ENCODE data around the gene SH2B3.

SH2B3 gene

DNA sequence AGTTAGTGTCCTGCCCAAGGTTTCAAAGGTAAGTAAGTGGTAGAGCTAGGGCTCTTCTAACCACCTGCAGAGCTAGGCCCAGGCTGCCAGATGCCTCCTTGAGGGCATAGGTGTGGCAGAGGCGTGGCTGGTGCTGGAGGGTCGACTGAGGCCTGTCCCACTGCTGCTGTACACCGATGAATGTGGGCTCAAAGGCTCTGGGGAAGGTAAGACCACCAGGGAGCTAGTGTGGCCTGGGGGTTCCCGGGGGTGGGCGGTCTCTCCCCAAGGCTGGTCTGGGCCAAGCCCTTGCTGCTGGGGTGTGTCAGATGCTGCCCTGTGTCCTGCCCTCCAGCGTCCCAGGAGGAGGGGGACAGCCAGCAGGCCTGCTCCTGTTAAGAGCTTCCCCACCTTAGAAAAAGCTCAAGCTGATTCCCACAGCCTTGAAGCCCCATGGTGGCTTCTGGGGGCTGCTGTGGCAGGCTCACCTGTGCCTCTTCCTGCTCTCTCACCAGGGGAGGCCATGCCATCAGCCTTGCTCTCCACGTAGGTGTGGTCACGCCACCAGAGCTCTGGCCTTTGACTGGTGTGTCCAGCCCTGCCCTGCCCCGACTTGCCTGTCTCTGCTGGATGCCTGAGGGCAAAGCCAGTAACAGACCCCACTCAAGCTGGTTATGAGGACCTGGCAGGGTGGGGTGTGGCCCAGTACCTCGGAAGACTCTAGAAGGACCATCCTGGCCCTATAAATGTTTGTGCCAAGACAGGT is 36.8 kb downstream of the SH2B3 start:
- in situ Hi-C loops (cut with MboI; ENCODE audit: low sequenced_read_pairs): no loop called here

DNA sequence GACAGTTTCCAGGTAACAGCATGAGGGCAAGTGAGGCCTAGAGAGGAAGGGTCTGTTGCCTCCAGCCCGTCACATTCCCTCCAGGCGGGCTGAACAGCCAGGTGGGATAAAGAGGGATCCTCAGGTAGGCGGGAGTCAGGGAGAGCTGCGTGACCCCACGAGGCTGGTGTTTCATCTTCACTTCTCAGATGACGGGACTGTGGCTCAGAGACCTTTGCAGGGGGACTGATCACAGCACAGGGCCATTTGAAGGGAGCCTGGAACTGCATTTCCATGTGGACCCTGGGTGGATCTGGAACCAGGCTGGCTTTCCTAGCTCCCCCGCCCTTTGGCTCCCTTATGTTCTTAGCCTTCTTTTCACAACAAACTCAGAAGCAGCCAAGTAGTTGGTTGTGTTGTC is 37.4 kb downstream of the SH2B3 start:
- in situ Hi-C loops (cut with MboI; ENCODE audit: low sequenced_read_pairs): no loop called here

DNA sequence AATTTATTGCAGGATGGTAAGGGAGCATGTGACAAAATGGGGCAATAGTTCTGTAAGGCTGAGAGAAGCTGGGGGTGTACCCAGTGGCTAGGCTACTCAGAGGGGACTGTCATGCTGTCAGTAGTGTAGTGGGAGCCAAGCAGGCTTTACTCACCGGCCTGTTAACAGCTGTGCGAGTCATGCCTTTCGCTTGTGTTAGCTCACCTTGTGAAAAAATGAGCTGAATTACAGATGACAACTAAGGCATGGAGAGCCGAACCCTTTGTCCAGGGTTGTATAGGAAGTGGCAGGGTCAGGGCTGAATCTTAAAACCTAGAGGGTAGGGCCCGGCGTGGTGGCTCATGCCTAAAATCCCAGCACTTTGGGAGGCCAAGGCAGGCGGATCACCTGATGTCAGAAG is 37.9 kb downstream of the SH2B3 start:
- in situ Hi-C loops (cut with MboI; ENCODE audit: low sequenced_read_pairs): no loop called here

DNA sequence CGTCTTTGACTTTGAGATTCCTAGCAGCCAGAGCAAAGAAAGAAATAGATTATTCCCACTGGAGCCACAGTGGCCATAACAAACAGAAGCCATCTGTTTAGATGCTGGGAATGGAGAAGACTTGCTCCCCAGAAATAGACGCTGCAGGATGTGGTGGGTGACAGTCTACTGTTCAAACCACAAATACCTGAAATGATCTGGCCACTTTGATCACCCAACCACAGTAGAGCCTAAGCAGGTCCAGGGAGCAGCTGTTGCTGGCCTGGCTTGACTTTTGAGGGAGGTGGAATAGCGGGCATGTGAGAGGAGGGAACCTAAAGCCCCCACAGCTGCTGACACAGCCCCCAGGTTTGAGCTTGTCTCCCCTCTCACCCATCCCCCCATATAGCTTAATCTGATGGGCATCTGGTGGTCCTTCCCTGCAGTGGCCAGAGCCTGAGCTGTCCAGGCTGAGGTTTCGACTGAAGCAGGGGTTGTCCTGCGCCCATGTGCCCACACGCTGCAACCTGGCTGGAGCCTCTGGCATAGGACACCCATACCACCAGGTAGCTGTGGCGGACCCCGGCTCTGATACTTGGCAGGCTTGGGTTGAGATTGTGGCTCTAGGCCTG is 38.7 kb downstream of the SH2B3 start:
- in situ Hi-C loops (cut with MboI; ENCODE audit: low sequenced_read_pairs): no loop called here

DNA sequence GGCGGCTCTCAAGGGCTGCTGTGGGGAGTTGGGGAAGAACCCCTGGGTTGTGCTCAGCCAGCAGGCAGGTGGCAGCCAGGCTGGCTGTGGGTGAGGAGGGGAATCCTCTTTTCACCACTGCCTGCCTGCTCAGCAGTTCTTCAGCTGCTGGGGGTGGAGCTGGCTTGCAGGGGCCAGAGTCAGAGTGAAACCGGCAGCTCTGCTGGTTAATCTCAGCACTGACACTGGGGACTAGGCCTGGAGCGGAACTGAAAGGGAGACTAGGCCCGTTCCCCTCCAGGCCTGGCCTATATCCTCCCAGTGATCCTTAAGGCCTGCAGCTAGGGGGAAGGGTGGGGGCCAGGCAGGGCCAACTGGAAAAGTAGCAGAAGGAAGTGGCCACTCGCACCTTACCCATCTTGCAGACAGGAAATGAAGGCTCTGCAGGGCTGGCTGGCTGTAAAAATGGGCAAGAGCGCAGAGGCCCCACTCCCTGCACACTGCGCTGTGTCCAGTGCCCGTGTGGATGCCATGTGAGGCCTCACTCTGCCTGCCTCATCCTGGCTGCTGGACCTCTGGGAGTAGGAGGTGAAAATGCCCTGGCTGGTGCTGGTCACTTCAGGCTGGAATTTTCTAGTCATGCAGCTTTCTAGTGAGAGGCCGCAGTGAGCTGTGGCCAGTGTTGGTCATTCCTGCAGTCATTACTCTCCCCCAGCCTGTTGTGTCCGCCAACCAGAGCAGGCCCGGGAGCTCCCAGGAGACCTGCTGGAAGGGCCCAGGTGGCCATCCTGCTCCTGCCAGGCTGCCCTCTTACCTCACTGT is 39.4 kb downstream of the SH2B3 start:
- in situ Hi-C loops (cut with MboI; ENCODE audit: low sequenced_read_pairs): loop anchor here (5.0 kb wide), 1 partner anchor 38 kb away; the partner anchor contains the start of gene SH2B3

DNA sequence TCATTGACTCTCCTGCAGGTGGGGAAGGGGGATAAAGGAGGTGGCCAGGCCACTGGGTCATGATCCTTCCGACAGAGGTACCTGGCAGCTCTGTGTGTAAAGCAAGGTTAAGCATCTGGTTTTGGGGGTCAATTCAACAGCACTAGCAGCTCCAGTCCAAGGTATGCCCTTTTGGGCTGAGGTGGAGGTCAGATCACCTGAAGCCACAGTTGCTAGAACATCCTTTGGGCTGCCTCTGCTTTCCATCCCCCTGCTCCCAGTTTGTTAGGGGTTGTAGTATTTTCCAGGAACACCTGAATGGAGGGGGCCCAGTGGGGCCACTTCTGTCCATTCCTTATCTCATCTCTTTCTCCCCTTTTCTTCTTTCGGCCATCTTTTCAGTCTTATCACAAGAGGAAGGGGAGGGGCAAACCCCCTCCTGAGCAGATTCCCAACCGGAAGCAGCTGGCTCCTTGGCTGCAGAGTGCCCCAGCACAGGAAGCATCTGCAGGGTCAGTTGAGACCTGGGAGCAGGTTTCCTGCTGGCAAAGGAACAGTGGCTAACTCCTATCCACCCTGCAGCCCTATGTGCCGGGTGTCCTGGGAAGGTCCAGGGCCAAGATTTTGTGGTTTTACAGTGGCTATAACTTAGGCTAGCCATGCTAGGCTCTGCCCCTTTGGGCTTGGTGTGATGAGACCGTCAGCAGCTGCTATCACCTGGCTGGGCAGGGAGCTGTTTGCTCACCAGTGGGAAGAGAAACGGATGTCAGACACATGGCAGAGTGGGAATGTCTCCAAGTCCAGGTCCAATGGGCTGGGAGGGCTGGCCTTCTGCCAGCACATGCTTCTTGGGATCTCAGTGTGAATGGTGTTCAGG is 40.2 kb downstream of the SH2B3 start:
- in situ Hi-C loops (cut with MboI; ENCODE audit: low sequenced_read_pairs): loop anchor here (5.0 kb wide), 1 partner anchor 39 kb away; the partner anchor contains the start of gene SH2B3

DNA sequence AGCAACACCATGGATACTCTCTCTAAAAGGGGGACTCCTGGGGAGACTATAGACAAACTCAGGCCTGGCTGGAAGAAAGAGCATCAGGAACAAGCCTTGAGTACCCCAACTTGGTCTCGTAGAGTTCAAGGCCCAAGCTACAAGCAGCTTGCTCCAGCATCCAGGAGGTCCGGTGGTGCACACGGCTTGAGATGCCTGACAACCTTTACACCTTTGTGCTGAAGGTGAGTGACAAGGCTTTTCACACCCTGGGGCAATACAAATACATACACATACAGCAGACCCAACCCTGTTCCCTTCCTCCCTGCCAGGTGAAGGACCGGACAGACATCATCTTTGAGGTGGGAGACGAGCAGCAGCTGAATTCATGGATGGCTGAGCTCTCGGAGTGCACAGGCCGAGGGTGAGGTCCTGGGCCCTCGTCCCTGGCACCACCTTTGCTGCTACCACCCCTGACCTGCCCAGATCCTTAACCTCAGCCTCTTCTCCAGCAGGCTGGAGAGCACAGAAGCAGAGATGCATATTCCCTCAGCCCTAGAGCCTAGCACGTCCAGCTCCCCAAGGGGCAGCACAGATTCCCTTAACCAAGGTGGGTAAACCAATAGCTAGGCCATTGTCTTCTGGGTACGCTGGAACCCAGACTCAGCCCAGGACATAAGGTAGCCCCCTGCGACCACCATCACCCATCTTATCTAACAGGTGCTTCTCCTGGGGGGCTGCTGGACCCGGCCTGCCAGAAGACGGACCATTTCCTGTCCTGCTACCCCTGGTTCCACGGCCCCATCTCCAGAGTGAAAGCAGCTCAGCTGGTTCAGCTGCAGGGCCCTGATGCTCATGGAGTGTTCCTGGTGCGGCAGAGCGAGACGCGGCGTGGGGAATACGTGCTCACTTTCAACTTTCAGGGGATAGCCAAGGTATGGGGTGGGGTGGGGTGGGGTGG is 41.2 kb downstream of the SH2B3 start:
- in situ Hi-C loops (cut with MboI; ENCODE audit: low sequenced_read_pairs): loop anchor here (5.0 kb wide), 1 partner anchor 40 kb away; the partner anchor contains the start of gene SH2B3

DNA sequence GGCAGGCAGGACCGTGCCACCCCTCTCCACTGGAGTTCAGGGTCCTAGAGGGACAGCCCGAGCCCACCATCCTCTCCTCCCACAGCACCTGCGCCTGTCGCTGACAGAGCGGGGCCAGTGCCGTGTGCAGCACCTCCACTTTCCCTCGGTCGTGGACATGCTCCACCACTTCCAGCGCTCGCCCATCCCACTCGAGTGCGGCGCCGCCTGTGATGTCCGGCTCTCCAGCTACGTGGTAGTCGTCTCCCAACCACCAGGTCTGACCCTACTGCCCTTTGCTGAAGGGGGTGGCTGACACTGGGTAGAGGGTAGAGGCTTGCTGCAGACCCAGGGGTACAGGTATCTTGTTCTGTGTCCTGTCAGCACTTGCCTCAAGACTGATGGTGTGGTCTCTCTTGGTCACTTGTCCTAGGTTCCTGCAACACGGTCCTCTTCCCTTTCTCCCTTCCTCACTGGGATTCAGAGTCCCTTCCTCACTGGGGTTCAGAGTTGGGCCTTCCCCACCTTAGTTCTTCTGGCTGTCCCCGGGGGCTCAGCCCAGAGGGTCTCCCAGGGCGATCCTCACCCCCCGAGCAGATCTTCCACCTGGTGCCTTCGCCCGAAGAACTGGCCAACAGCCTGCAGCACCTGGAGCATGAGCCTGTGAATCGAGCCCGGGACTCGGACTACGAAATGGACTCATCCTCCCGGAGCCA is 42.0 kb downstream of the SH2B3 start:
- in situ Hi-C loops (cut with MboI; ENCODE audit: low sequenced_read_pairs): loop anchor here (5.0 kb wide), 1 partner anchor 40 kb away; the partner anchor contains the start of gene SH2B3

DNA sequence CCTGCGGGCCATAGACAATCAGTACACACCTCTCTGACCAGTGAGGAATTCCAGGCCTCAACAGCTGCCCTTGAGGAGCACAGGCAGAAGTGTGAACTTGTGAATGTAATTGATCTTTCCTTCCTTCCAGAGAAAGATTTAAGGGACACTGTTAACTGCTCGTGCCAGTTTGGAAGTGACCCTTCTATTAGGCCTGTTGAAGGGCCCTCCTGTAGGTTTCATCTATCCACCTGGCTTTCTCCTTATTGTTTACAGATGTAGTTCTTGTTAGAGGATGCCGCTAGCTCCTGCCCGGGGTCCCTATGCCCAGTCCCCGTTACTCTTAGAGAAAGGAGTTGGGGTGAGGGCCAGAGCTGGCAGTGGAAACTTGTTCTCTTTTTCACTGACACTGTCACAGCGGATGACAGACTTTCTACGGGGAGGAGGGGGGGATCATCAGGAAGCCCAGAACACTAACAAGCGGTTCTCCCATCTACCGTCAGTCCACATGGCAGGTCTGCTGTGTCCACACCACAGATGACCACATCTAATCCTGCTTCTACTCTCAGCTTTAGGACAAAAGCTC is 42.6 kb downstream of the SH2B3 start:
- in situ Hi-C loops (cut with MboI; ENCODE audit: low sequenced_read_pairs): loop anchor here (5.0 kb wide), 1 partner anchor 41 kb away; the partner anchor contains the start of gene SH2B3

DNA sequence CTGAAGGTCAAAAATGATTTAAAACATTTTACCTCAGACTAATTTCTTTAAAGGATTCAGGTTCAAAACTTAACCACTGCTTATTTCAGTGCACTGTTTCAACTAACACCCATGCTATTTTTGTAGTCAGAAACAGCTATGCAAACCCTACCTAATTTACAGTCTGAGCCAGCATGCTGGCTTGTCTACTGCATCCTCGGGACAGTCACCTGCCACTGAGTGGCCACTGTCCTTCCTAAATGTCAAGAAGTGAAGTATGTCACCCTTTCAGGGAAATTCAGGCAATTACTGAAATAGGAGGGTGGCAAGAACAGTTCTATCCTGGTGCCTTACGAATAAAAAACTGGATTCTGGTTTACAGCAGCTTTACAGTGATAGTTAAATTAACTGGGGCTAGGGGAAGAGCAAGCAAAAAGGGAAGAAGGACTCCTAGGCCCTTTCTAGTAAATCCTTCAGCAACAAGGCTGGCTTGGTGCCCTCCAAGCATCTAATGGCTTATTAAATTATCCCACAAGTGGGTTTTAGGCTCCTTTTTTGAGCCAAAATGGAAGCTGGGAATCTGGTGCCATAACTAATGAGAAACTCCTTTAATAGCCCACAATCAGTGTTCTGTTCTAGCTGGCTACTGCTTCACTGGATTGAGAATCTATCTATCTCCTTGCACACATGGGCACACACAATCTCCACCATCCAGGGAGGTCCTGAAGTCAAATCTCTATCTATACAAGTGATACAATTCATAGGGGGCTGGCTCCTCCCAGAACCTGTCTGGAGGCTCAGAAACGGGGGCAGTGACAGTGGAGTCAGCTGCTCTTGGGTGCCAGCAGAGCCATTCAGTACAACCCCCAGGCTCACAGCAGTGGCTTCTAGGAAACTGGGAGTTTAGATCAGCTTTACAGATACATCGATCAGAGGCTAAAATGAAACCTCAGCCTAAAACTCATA is 43.4 kb downstream of the SH2B3 start:
- in situ Hi-C loops (cut with MboI; ENCODE audit: low sequenced_read_pairs): loop anchor here (5.0 kb wide), 1 partner anchor 42 kb away; the partner anchor contains the start of gene SH2B3

DNA sequence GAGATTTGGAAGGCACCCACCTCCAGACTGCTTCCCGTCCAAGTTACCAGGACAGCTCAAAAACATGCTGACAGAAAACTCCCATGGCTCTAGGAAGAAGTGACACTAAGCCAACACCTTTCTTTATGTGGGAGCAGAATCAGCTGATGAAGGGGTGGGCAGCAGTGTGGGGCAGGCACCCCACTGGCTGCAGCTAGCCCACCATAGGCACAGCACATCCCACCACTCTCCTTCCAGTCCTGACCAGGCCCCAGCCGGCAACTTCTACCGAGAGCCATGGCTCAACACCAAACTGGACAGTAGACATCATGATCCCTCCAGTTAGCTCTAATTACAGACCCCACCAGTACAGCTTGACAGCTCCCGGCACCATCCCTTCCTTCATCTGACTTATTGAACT is 45.0 kb downstream of the SH2B3 start:
- in situ Hi-C loops (cut with MboI; ENCODE audit: low sequenced_read_pairs): no loop called here

DNA sequence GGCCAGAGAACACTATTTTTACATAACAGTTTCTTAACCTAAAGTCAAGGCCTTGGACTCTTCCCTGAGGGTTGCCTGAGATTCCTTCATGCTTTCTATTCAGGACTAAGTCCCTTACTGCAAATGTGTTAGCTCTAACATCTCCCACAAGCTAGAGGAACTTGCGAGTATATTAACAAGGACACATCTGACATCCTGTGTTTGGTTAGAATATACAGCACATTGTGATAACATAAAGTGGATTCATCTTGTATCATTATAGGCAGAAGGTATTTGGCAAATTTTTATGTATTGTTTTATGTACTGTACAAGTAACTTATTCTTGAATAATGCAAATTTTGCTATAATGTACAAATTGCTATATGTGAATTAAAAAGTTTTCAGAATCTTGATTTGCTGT is 45.5 kb downstream of the SH2B3 start:
- in situ Hi-C loops (cut with MboI; ENCODE audit: low sequenced_read_pairs): no loop called here

DNA sequence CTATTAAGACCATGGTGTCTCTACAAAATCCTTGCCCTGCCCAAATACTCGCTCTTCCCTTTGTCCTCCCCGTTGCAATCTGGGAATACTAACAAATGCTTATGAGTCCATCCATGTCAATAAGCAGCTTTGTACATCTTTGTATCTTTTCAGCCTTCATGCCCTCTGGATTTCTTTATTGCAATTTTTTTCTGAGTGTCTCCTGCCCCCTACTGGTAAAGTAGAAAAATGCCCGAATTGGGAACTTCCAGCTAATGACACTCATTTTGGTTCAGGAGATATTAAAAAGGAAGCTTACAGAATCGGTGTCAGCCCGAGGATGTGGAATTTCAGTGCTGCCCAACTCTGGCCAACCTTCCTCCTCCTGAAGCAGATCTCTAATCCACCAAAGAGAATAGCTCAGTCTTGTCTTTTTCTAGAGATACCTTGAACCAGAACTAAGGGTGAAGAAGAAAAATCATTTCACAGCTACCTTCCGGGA is 46.0 kb downstream of the SH2B3 start:
- in situ Hi-C loops (cut with MboI; ENCODE audit: low sequenced_read_pairs): no loop called here

DNA sequence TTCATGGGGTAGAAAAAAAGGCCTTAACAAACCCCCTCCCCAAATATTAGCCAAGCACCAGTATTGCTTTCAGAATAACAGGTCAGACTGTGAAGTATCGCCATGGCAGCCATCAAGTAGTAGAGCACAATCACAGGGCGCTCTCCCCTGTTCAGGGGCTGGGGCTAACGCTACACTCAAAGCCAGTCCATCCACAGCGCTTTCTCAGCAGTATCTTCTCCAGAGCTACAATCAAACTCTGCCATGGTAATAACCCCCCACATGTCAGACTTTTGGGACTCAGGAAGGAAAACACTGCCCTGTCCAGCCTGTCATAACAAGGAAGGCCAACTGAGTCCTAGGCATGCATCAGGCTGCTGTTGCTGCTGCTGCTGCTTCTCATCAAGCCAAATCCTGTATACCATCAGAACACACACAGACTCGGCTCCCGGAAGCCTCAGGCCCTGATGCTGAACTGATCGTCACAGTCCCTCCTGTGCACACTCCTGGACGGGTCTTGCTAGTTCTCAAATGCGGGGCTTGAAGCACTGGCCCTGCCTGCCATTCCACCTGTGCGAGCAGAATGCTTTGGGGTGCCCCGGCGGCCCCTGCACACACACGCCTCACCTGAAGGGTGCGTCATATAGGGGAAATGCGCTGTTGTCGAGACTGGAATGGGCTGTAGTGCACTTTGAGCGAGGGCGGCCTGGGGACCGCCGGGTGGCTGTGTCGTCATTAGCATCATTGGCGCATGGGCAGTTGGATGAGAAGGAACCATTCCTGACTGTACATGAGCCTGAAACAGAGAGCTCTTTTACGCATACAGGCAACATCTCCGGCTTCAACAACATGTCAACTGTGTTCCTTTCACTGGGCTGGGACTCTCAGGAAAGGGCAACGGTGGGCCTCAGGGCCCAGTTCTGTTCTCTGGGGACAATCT is 47.6 kb downstream of the SH2B3 start:
- in situ Hi-C loops (cut with MboI; ENCODE audit: low sequenced_read_pairs): no loop called here

DNA sequence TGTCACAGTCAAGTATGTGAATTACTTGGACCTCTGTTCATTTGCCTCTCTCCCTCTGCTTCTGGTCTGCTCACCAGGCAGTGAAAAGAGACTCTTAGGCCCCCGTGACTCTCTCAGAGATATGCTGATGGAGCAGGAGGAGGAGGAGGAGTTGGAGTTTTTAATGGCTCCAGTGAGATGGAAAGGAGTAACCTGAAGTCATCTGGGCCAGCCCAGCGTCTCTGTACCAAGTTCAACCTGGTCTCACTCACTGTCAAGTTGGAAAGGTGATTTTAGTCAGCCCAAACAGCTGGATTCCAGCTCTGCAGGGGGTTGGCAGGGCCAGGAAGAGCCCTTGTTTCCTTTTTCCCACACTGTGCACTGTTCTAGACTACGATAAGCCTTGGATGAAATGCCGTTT is 48.6 kb downstream of the SH2B3 start:
- in situ Hi-C loops (cut with MboI; ENCODE audit: low sequenced_read_pairs): no loop called here

All from HL-60/S4 treated with phorbol 12-myristate 13-acetate at 8.2 ng/mL for 4 days and 3 days (cell line).